K562 (cell line): ENCODE results near the gene IFI27L1.

Experiments
- BACH1 ChIP-seq: fragments of 200-800 bp; sonication (Bioruptor generic); IDR thresholded peaks from 2 replicates; pipeline ENCODE4 v1.6.1; 2016; ENCODE audit warnings: missing genetic modification characterization, missing compliant biosample characterization
- CHD2 ChIP-seq: IDR thresholded peaks from 2 replicates; pipeline ENCODE4 v1.6.1; 2011; ENCODE audit warnings: low read depth, low read length
- CREBBP ChIP-seq: IDR thresholded peaks from one replicate; pipeline ENCODE4 v1.6.1; 2012; ENCODE audit warnings: low read depth, mild to moderate bottlenecking, control low read depth, inconsistent platforms, low read length
- HNRNPH1 ChIP-seq: fragments of 200-400 bp; formaldehyde crosslinking; optimal IDR thresholded peaks from 2 replicates; pipeline ENCODE3; 2017; ENCODE audit warnings: low read depth, mild to moderate bottlenecking, low read length, moderate library complexity
- LARP7 ChIP-seq: fragments of 450-650 bp; IDR thresholded peaks from 2 replicates; pipeline ENCODE4 v1.6.1; 2016
- RAD51 ChIP-seq: fragments of 450-650 bp; IDR thresholded peaks from 2 replicates; pipeline ENCODE4 v1.7.1; 2016; ENCODE audit warnings: low read depth, mild to moderate bottlenecking, borderline replicate concordance
- YY1 ChIP-seq, 3 experiments: IDR thresholded peaks; 2 replicates each; pipeline ENCODE4 v1.6.1; 2011; ENCODE audit warnings: low read length in 2 of 3, mild to moderate bottlenecking in 2 of 3, moderate library complexity in 2 of 3, borderline replicate concordance in 1 of 3, control low read depth in 1 of 3, low read depth in 1 of 3; ENCODE audit not compliant: insufficient read depth in 3 of 3, insufficient replicate concordance in 2 of 3, control insufficient read depth in 1 of 3, insufficient read length in 1 of 3; ENCODE audit errors: extremely low read depth in 1 of 3
- ZNF274 ChIP-seq: IDR thresholded peaks from 2 replicates; pipeline ENCODE4 v1.6.1; 2011; ENCODE audit warnings: low read depth, mild to moderate bottlenecking, low read length, moderate library complexity, borderline replicate concordance
- ZNF668 ChIP-seq: fragments of 250-450 bp; sonication (Bioruptor Pico); IDR thresholded peaks from 2 replicates; pipeline ENCODE4 v1.8.0; 2022; ENCODE audit warnings: mild to moderate bottlenecking, inconsistent platforms
- TF ChIP-seq, protein P1 (sequence below): IDR thresholded peaks from 3 replicates; pipeline ENCODE4 v1.6.1; 2011; ENCODE audit warnings: borderline replicate concordance, mild to moderate bottlenecking, moderate library complexity; ENCODE audit not compliant: insufficient read length; ENCODE audit errors: extremely low read depth
- TF ChIP-seq, protein P2 (sequence below): fragments of 250-450 bp; sonication (Bioruptor Pico); IDR thresholded peaks from 2 replicates; pipeline ENCODE4 v1.5.0; 2020; ENCODE audit warnings: mild to moderate bottlenecking
- TF ChIP-seq, protein P3 (sequence below): fragments of 150-350 bp; conservative IDR thresholded peaks from 2 replicates; pipeline ENCODE4 v1.6.1; 2014; ENCODE audit warnings: low read length
- TF ChIP-seq, protein P4 (sequence below), 3 experiments: IDR thresholded peaks in 2 of 3; conservative IDR thresholded peaks in 1 of 3; 2 replicates each; pipeline ENCODE4 v1.5.1; 2011 to 2012; ENCODE audit warnings: low read length in 3 of 3, mild to moderate bottlenecking in 3 of 3, control low read depth in 2 of 3, improper control_type of control experiment in 1 of 3, inconsistent platforms in 1 of 3, low read depth in 1 of 3, mixed read lengths in 1 of 3, moderate library complexity in 1 of 3; ENCODE audit not compliant: insufficient read depth in 2 of 3

DNA sequence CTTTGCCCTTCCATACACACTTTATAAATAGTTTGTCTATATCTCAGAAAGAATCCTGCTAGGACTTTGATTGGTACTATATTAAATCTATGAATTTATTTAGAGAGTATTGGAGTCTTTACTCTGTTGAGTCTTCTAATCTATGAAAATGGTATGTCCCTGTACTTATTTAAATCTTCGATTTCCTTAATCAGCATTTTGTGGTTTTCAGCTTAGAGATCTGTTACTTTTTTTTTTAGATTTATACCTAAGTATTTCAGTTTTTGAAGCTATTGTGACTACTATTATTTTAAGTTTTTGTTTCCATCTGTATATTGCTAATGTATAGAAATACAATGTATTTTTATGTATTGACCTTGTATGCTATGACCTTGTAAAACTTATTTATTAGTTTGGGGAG is 61.7 kb downstream of the IFI27L1 start:
- no peak for TF ChIP-seq HNRNPH1
- TF ChIP-seq, protein P1, sequence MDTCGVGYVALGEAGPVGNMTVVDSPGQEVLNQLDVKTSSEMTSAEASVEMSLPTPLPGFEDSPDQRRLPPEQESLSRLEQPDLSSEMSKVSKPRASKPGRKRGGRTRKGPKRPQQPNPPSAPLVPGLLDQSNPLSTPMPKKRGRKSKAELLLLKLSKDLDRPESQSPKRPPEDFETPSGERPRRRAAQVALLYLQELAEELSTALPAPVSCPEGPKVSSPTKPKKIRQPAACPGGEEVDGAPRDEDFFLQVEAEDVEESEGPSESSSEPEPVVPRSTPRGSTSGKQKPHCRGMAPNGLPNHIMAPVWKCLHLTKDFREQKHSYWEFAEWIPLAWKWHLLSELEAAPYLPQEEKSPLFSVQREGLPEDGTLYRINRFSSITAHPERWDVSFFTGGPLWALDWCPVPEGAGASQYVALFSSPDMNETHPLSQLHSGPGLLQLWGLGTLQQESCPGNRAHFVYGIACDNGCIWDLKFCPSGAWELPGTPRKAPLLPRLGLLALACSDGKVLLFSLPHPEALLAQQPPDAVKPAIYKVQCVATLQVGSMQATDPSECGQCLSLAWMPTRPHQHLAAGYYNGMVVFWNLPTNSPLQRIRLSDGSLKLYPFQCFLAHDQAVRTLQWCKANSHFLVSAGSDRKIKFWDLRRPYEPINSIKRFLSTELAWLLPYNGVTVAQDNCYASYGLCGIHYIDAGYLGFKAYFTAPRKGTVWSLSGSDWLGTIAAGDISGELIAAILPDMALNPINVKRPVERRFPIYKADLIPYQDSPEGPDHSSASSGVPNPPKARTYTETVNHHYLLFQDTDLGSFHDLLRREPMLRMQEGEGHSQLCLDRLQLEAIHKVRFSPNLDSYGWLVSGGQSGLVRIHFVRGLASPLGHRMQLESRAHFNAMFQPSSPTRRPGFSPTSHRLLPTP: no peak
- TF ChIP-seq CREBBP: no peak
- TF ChIP-seq, protein P2, sequence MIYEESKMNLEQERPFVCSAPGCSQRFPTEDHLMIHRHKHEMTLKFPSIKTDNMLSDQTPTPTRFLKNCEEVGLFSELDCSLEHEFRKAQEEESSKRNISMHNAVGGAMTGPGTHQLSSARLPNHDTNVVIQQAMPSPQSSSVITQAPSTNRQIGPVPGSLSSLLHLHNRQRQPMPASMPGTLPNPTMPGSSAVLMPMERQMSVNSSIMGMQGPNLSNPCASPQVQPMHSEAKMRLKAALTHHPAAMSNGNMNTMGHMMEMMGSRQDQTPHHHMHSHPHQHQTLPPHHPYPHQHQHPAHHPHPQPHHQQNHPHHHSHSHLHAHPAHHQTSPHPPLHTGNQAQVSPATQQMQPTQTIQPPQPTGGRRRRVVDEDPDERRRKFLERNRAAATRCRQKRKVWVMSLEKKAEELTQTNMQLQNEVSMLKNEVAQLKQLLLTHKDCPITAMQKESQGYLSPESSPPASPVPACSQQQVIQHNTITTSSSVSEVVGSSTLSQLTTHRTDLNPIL (CRISPR knock-in tag): no peak
- no peak for TF ChIP-seq BACH1
- TF ChIP-seq, protein P3, sequence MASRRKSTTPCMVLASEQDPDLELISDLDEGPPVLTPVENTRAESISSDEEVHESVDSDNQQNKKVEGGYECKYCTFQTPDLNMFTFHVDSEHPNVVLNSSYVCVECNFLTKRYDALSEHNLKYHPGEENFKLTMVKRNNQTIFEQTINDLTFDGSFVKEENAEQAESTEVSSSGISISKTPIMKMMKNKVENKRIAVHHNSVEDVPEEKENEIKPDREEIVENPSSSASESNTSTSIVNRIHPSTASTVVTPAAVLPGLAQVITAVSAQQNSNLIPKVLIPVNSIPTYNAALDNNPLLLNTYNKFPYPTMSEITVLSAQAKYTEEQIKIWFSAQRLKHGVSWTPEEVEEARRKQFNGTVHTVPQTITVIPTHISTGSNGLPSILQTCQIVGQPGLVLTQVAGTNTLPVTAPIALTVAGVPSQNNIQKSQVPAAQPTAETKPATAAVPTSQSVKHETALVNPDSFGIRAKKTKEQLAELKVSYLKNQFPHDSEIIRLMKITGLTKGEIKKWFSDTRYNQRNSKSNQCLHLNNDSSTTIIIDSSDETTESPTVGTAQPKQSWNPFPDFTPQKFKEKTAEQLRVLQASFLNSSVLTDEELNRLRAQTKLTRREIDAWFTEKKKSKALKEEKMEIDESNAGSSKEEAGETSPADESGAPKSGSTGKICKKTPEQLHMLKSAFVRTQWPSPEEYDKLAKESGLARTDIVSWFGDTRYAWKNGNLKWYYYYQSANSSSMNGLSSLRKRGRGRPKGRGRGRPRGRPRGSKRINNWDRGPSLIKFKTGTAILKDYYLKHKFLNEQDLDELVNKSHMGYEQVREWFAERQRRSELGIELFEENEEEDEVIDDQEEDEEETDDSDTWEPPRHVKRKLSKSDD: no peak
- TF ChIP-seq LARP7: no peak
- TF ChIP-seq, protein P4, sequence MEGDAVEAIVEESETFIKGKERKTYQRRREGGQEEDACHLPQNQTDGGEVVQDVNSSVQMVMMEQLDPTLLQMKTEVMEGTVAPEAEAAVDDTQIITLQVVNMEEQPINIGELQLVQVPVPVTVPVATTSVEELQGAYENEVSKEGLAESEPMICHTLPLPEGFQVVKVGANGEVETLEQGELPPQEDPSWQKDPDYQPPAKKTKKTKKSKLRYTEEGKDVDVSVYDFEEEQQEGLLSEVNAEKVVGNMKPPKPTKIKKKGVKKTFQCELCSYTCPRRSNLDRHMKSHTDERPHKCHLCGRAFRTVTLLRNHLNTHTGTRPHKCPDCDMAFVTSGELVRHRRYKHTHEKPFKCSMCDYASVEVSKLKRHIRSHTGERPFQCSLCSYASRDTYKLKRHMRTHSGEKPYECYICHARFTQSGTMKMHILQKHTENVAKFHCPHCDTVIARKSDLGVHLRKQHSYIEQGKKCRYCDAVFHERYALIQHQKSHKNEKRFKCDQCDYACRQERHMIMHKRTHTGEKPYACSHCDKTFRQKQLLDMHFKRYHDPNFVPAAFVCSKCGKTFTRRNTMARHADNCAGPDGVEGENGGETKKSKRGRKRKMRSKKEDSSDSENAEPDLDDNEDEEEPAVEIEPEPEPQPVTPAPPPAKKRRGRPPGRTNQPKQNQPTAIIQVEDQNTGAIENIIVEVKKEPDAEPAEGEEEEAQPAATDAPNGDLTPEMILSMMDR (IDR thresholded peaks at IDR 0.05 in 2 of 3, conservative IDR thresholded peaks at IDR 0.05 in 1 of 3; ENCODE audit: insufficient read depth in 2 of 3, low read depth in 1 of 3, low read length in 3 of 3): no peak
- TF ChIP-seq CHD2: no peak
- no peak for TF ChIP-seq YY1 (IDR thresholded peaks at IDR 0.05; ENCODE audit: borderline replicate concordance in 1 of 3, control insufficient read depth in 1 of 3, extremely low read depth in 1 of 3, insufficient read depth in 3 of 3, insufficient read length in 1 of 3, insufficient replicate concordance in 2 of 3, low read depth in 1 of 3, low read length in 2 of 3)
- TF ChIP-seq ZNF274: no peak
- TF ChIP-seq ZNF668 (CRISPR knock-in tag): no peak
- TF ChIP-seq RAD51: no peak
